NT2/D1 (cell line): Measurements from ENCODE around the gene CEP170.

Source experiments
- DNase-seq: peaks from one replicate; pipeline ENCODE4 v3.0.0-alpha.2; 2011; ENCODE audit warnings: low read depth, low spot score
- H3K27me3 ChIP-seq: 2 replicates; pipeline ENCODE4 v1.6.0; 2011; ENCODE audit warnings: mild to moderate bottlenecking; ENCODE audit not compliant: insufficient read length, insufficient read depth
- H3K36me3 ChIP-seq: 2 replicates; pipeline ENCODE4 v1.6.1; 2011; ENCODE audit warnings: mild to moderate bottlenecking, low read length, mixed read lengths; ENCODE audit not compliant: insufficient read depth, insufficient read length
- H3K4me1 ChIP-seq: 2 replicates; pipeline ENCODE4 v1.5.1; 2011; ENCODE audit not compliant: insufficient read depth, insufficient read length
- H3K4me3 ChIP-seq: 2 replicates; pipeline ENCODE4 v1.5.1; 2011; ENCODE audit warnings: low read depth; ENCODE audit not compliant: insufficient read length
- H3K9ac ChIP-seq: 2 replicates; pipeline ENCODE4 v1.6.0; 2011; ENCODE audit warnings: low read depth; ENCODE audit not compliant: insufficient read length
- H3K9me3 ChIP-seq: 2 replicates; pipeline ENCODE4 v1.5.1; 2011; ENCODE audit warnings: mild to moderate bottlenecking, low read length; ENCODE audit not compliant: insufficient read depth
- SUZ12 ChIP-seq: IDR thresholded peaks from 2 replicates; pipeline ENCODE4 v1.6.1; 2011; ENCODE audit not compliant: insufficient read length, insufficient read depth; ENCODE audit errors: extremely low read depth
- YY1 ChIP-seq: IDR thresholded peaks from 2 replicates; pipeline ENCODE4 v1.6.1; 2011; ENCODE audit not compliant: insufficient read length, insufficient read depth
- ZNF274 ChIP-seq: IDR thresholded peaks from 2 replicates; pipeline ENCODE4 v1.6.1; 2011; ENCODE audit warnings: mild to moderate bottlenecking, low read depth, low read length

The CEP170 gene

DNA sequence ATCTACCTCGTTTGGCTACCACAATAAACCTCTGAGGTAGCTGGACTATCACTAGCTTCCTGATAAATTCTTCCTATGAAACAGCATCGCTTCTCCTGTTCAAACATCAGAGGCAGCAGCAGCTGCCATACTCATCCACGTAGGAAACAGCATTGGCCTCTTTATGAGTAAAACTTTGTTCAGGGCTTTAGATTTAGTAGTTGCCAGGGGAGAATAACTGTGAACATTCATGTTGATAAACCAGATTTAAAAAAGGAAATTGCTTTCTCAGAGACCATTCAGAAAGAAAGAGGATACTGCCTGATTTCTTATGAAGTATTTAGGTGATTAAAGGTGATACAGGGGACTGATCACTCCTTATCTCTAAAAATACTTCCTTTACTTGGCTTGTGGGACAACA lies 7.2 kb downstream of the CEP170 start:
- Histone ChIP-seq H3K4me3 (no peak overlapping the region), H3K36me3 (peaks cover 8% of the 10 kb centered on the region), H3K9ac (no peak overlapping the region), H3K9me3 (no peaks in the 10 kb centered on the region; the same call in 1 of the 2 replicates), H3K27me3 (no peaks in the 10 kb centered on the region), H3K4me1 (no peaks in the 10 kb centered on the region)
- no peak for TF ChIP-seq ZNF274
- TF ChIP-seq SUZ12: no peak
- TF ChIP-seq YY1: no peak
- no peak for DNase-seq

- no peak overlapping the region for H3K4me3 ChIP-seq
- DNase-seq: no peak
- H3K27me3 ChIP-seq: no peaks in the 10 kb centered on the region
- no peak overlapping the region for H3K9ac ChIP-seq
- H3K36me3 ChIP-seq: peaks cover 8% of the 10 kb centered on the region
- TF ChIP-seq SUZ12: no peak
- TF ChIP-seq YY1: no peak
- no peak for TF ChIP-seq ZNF274
- H3K4me1 ChIP-seq: no peaks in the 10 kb centered on the region
- no peaks in the 10 kb centered on the region; the same call in 1 of the 2 replicates for H3K9me3 ChIP-seq
These were observed 8.2 kb downstream of the CEP170 start for GRCh38 chr1:243246916-243247315.

- H3K9ac ChIP-seq: no peak overlapping the region
- H3K4me3 ChIP-seq: no peak overlapping the region
- TF ChIP-seq SUZ12: no peak
- TF ChIP-seq ZNF274: no peak
- H3K36me3 ChIP-seq: peaks cover 12% of the 10 kb centered on the region
- H3K9me3 ChIP-seq: no peaks in the 10 kb centered on the region
- DNase-seq: no peak
- H3K4me1 ChIP-seq: no peaks in the 10 kb centered on the region
- no peaks in the 10 kb centered on the region for H3K27me3 ChIP-seq
These were observed 10.6 kb downstream of the CEP170 start for GRCh38 chr1:243244432-243244841.

GRCh38 chr1:243236604-243237252 lies 18.4 kb downstream of the CEP170 start:
- Histone ChIP-seq H3K4me1 (no peaks in the 10 kb centered on the region), H3K9ac (no peak overlapping the region), H3K36me3 (peaks cover 26% of the 10 kb centered on the region), H3K27me3 (no peaks in the 10 kb centered on the region), H3K9me3 (peaks cover 16% of the 10 kb centered on the region), H3K4me3 (no peak overlapping the region)
- DNase-seq: no peak
- TF ChIP-seq ZNF274 (no peak), SUZ12 (no peak), YY1 (no peak)

DNA sequence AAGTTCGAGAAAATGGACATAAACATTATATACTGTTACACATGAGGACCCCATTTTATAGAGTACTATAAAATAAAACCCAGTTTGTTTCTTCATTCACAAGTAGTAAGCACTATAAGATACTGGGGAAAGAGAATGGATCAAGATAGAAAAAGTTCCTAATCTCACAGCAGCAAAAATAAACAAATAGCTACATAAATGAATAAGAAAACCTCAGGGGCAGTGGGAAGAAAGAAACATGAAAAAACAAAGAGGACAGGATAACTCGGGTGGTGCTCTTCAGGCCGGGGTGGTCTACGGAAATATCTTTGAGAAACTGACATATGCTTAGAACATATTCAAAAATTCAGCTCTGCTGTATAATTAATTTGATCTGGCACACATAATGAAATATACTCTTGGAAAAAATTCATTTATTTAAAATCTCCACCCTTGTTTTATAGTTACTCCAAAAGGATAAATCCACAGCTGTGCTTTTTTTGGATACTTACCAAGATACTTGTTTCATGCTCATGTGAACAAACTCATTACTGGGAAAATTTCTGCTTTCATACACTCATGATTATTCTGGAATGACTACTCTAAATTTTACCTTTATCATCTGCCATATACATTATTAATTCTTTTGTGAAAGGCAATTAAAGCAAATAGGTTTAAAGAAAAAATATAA lies 20.0 kb downstream of the CEP170 start:
- DNase-seq: no peak
- TF ChIP-seq ZNF274 (no peak), SUZ12 (no peak), YY1 (no peak)
- Histone ChIP-seq H3K36me3 (peaks cover 23% of the 10 kb centered on the region), H3K27me3 (no peaks in the 10 kb centered on the region), H3K4me3 (no peak overlapping the region), H3K4me1 (no peaks in the 10 kb centered on the region), H3K9me3 (peaks cover 32% of the 10 kb centered on the region), H3K9ac (no peak overlapping the region)

GRCh38 chr1:243233908-243234307 lies 21.2 kb downstream of the CEP170 start:
- no peak for TF ChIP-seq SUZ12
- no peak for TF ChIP-seq ZNF274
- TF ChIP-seq YY1: no peak
- Histone ChIP-seq H3K27me3 (no peaks in the 10 kb centered on the region), H3K4me3 (no peak overlapping the region), H3K9me3 (peaks cover 44% of the 10 kb centered on the region), H3K36me3 (peaks cover 28% of the 10 kb centered on the region), H3K9ac (no peak overlapping the region), H3K4me1 (no peaks in the 10 kb centered on the region)
- DNase-seq: no peak

- DNase-seq: no peak
- Histone ChIP-seq H3K9ac (no peak overlapping the region), H3K9me3 (peaks cover 46% of the 10 kb centered on the region), H3K27me3 (no peaks in the 10 kb centered on the region), H3K4me1 (no peaks in the 10 kb centered on the region), H3K36me3 (peaks cover 14% of the 10 kb centered on the region), H3K4me3 (no peak overlapping the region)
- TF ChIP-seq ZNF274 (no peak), YY1 (no peak), SUZ12 (no peak)
These were observed 24.2 kb downstream of the CEP170 start for GRCh38 chr1:243230914-243231313.
